Measurements from ENCODE around the gene ADRA2C. TPM values are rescaled to one million over a fixed set of nuclear protein-coding genes. Genes with fewer than 3 reads are reported as not detected.

Gene ADRA2C
- polyA plus RNA-seq, 12 donors: 1.2 to 2.7 (median 1.8) TPM; not detected in 2

DNA sequence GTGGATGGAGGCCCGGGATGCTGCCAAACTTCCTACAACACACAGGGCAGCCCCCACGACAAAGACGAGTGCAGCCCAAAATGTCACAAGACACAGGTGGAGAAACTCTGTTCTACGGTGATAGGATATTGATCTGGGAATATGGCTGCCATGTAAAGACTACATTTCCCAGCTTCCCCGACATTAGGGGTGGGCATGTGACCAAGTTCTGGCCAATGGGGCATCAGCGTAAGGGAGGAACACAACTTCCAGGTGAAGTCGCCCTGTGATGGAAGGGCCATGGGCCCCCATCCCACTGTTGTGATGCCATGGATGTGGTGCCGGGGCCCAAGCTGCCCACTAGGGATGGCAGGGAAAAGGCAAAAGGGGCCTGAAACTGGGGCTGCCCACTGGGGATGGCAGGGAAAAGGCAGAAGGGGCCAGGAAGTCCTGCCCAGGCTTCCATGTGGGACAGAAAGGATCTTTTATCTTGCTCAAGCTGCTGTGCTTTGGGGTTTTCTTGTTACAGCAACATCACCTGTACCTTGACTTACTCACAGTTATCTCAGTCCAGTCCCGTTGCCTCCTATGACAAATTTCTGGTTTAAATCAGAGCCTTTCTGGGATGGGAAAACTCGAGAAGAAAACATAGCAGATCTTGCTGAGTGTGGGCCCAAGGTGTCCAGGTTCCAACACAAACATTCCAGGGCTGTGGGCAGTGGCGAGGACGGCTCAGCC is 9.7 kb upstream of the ADRA2C start:
- no peak for DNase-seq

DNA sequence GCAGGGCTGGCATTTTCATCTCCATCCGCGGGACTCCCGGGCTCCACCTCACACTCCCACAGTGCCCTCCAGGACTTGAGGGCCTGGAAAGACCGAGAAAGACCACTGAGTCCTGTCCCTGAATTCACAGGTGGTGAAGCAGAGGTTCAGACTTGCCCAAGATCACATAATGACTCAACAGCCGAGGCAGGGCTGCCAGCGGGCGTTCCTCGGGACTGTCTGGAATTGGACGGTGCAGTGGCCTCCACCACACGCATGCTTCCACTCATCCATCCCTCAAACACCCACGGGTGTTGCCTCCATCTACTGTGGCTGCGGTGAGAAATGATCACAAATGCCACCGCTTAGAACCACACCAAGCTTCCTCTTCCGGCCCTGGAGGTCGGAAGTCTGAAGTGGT is 6.9 kb upstream of the ADRA2C start:
- DNase-seq: no peak

DNA sequence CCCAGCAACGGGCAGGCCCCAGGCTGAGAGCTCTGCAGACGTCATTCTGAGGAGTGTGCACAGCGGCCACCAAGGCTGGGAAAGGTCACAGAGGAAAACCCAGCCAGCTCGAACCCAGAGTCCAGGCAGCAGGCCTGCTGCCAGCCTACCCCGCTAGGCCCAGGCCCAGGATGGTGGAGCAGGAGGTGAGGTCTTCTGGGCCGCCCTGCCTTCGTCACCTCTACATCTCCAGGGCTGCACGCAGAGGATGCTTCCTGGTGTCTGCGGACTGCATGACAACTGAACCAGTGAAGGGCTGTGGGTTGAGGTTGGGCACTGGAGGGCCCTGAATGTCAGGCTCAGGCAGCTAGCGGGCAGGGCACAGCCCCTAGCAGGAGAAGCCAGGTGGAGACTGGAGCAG is 5.8 kb upstream of the ADRA2C start:
- DNase-seq: no peak

GRCh38 chr4:3760841-3761240 is 5.3 kb upstream of the ADRA2C start:
- DNase-seq: no peak

- no peak for DNase-seq
Observed at GRCh38 chr4:3762264-3762663, 3.9 kb upstream of the ADRA2C start.

DNA sequence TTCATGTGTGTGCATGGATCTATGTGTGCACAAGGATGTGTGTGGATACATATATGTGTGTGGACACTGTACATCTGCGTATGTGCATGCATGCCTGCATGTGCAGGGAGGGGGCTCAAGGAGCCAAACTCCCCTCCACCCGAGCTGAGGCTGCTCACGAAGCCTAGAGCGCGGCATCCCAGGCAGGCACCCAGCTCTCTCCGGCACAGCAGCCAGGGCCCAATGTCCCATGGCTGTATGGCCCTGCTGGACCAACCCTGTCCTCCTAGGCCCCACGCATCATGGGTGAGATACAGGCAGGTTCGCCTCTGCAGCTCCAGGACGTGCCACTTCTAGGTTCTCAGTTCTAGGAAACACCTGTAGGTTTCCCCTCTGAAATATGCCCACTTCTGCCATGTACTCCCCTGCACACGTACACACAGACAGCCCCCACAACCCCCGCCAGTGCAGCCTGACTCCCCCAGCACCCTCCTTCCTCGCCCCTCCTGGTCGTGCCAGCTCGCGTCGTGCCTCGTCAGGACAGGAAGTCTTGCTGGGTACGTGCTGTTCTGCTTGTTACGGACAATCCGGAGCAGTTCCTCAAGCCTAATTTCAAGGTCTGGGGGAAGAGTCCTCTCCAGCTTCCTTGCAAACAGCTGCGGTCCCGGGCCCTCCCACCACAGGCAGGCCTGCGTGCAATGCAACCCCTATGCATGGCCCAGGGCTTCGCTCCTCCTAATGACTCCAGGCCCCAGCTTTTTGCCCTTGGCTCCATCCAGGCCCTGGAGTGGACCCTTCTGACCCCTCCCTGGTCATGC is 3.2 kb upstream of the ADRA2C start:
- DNase-seq: no peak

DNA sequence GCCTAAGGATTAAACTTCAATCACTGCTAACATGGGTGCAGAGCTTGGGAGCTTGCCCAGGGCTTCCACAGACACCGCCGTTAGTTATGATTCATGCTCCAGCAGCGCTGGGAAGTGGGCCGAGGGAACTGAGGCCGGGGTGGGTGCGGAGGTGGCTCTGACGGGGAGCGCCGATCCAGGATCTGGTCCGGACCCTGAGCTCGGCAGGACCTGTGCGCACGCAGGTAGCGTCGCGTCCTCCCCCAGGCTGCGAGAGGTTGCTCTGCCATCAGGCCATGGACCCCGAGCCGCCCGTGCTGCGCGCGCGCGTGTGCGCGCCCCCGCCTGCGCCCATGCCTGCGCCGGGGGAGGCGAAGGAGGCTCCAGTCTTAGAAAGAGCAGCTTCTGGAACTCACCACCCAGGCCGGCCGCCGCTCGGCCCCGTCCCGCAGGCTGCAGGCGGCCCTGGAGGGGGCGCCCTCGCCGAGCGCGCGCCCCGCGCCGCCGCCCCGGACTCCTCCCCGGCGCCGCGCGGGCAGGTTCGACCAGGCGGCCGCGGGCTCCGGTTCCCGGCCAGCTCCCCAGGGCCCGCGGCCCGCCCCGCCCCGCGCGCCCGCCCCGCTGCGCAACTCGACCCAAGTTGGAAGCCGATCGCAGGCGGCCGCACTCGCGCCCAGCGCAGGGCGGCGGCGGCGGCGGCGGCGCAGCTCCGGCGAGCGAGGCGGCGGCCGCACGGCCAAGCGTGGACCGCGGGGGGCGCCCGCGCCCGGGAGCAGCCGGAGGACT is 732 bp upstream of the ADRA2C start:
- no peak for DNase-seq

DNA sequence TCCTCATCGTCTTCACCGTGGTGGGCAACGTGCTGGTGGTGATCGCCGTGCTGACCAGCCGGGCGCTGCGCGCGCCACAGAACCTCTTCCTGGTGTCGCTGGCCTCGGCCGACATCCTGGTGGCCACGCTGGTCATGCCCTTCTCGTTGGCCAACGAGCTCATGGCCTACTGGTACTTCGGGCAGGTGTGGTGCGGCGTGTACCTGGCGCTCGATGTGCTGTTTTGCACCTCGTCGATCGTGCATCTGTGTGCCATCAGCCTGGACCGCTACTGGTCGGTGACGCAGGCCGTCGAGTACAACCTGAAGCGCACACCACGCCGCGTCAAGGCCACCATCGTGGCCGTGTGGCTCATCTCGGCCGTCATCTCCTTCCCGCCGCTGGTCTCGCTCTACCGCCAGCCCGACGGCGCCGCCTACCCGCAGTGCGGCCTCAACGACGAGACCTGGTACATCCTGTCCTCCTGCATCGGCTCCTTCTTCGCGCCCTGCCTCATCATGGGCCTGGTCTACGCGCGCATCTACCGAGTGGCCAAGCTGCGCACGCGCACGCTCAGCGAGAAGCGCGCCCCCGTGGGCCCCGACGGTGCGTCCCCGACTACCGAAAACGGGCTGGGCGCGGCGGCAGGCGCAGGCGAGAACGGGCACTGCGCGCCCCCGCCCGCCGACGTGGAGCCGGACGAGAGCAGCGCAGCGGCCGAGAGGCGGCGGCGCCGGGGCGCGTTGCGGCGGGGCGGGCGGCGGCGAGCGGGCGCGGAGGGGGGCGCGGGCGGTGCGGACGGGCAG is 792 bp downstream of the ADRA2C start:
- no peak for DNase-seq

DNA sequence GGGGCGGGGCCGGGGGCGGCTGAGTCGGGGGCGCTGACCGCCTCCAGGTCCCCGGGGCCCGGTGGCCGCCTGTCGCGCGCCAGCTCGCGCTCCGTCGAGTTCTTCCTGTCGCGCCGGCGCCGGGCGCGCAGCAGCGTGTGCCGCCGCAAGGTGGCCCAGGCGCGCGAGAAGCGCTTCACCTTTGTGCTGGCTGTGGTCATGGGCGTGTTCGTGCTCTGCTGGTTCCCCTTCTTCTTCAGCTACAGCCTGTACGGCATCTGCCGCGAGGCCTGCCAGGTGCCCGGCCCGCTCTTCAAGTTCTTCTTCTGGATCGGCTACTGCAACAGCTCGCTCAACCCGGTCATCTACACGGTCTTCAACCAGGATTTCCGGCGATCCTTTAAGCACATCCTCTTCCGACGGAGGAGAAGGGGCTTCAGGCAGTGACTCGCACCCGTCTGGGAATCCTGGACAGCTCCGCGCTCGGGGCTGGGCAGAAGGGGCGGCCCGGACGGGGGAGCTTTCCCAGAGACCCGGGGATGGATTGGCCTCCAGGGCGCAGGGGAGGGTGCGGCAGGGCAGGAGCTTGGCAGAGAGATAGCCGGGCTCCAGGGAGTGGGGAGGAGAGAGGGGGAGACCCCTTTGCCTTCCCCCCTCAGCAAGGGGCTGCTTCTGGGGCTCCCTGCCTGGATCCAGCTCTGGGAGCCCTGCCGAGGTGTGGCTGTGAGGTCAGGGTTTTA is 1.5 kb downstream of the ADRA2C start:
- DNase-seq: no peak

GRCh38 chr4:3768842-3769641 is 2.9 kb downstream of the ADRA2C start:
- no peak for DNase-seq

GRCh38 chr4:3769642-3770184 is 3.5 kb downstream of the ADRA2C start:
- no peak for DNase-seq

DNA sequence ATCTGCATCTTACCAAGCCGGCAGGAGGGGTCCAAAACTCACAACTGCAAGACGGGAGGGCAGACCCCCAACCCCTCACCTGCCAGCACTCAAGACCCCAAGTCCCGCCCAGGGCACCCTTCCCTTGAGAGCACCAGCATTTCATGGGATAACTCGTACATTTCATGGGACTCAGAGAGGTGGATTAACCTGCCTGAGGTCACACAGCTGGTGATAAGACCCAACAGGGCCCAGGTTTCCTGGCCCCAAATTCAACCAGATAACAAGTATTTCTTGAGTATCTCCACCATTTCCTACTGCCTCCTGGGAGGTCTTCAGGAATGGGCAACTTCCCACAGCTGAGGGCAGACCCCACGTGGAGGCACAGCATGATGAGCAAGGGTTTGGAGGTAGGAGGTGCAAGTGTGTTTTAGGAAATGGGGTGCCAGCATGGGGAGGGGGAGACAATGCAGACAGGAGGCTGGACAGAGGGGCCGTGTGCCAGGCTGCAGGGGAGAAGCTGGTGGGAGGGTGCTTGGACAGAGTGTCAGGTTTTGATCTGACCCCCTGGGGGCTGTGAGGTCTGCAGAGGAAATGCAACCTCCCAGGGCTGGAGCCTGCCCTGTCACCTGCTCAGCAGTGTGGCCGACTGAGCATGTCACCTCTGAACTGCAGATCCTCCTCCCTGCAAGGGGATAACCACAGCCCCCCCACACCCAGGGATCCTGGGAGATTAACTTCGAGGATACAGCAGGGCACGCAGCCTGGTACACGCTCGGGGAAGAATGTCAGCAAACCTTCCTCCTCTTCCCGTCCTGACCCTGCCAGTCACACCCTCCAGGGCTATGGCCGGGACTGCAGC is 4.4 kb downstream of the ADRA2C start:
- no peak for DNase-seq

DNA sequence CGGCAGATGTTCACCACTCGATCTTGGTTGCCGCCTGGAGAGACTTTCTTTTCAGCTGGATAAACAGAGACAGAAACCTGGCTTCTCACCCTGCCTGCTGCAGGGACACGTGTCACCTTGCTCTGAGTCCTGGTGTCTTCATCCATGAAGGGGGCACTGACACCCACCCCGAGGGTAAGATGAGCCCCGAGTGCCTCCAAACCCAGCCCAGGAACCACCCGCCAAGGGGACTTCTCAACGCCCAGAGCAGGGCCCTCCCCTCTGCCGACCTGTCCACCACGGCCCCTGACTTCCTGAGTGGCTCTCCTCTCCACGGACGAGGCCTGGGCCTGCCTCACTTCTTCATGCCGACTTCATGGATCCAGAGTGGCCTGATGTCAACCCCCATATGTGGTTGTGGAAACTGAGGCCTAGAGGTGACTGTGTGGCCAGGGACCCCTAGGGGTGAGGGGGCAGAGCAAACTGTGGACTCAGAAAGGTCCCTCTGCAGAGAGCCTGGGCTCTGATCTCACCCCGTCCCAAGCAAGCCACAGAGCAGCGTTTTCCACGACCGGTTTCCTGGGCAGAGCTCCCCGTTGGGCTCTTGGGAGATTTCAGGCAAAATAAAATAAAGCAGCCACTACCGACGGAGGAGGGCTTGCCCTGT is 5.1 kb downstream of the ADRA2C start:
- no peak for DNase-seq

GRCh38 chr4:3771939-3772495 is 5.8 kb downstream of the ADRA2C start:
- DNase-seq: no peak

DNA sequence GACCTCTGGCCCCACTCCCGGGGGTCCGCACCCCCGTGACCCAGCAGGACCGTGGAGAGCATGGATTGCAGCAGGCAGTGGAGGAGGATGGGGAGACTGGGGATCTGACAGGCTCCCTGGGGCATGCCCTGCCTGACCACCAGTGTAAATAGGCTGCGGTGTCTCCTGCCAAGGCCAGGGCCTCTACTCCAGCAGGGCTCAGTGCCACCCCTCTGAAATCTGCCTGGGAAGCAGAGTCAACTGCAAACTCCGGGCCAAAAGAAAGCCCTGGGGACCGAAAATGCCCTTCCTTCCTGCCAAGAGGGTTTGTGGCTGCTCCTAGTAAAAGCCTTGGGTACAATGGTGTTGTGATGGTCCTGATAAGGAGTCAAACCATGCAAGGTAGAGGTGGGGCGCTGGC is 6.4 kb downstream of the ADRA2C start:
- no peak for DNase-seq

GRCh38 chr4:3773552-3774001 is 7.4 kb downstream of the ADRA2C start:
- no peak for DNase-seq

DNA sequence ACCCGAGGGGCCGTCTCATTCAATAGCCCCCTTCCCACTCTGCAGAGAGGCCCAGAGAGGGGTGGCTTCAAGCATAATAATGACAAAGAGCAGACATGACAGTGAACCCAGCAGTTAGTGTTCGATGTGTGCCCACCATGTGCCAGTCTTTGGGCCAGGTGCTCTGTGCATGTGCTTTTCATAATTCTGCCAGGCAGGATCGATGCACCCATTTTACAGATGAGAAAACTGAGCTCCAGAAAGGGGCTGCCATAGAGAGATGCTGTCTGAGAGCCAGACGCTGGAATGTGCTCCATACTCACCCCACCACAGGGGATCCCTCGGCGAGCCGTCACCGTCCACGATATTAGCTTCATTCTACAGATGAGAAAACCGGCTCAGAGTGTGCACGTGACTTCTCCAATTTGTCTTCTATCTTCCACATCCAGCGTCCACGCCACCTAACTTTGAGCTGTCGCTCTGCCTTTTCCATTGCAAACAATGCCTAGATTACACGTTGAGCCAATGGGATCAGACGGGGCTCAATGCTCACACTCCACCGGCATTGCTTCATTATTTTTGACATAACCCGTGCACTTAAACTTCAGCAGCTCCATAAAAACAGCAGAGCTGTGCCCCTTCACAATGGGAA is 8.2 kb downstream of the ADRA2C start:
- DNase-seq: no peak

- DNase-seq: no peak
Observed at GRCh38 chr4:3775005-3775404, 8.8 kb downstream of the ADRA2C start.
